ENCODE results near the gene PRICKLE2. TPM values are rescaled to one million over a fixed set of nuclear protein-coding genes. Genes with fewer than 3 reads are reported as not detected.

Gene PRICKLE2
- total RNA-seq, 8 experiments from 2014 or later: 2.1 to 43.1 (median 12.0) TPM

DNA sequence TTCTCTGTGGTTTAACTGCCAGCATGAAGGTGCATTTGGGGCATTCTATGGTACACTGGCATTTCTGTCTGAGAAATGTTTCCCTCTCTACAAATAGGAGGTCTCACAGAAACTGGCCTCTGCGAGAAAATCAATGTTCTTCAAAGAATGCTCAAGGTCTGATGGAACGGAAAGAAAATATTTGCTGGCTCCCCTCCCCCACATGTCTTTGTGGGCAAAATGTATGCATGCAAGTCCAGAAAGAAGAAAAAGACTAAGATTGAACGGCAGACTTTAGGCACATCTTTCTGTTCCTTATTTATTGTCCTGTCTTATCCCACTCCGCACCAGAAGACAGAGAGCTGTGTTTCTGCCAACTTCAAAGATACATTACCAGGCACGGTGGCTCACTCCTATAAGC lies 118.1 kb downstream of the PRICKLE2 start:
- Histone ChIP-seq H3K4me1 (replicated peaks in 1 of 2) (peaks cover 37 to 43% of the 10 kb centered on the region in 2 donors), H3K4me3 (no peak overlapping the region), H3K27ac (peak overlapping the region in 1 of 2 donors; percentile 55)
- in situ Hi-C loops (cut with MboI; ENCODE audit: low pct_unique_long_range_greater_than_20kb in 2 of 9, low sequenced_read_pairs in 9 of 9, unreplicated experiment in 9 of 9): no loop called here
- 0 to 100% (median 46%) methylated on average over 1 to 5 of the region's 5 CpGs; no CpG with 5 or more reads in 4 of the 10 experiments for WGBS, 10 experiments
- peak in 1 of 8 experiments; percentile 17 for ATAC-seq (replicated peaks in 6 of 8)

GRCh38 chr3:64105816-64106215 lies 119.5 kb downstream of the PRICKLE2 start:
- no peak for ATAC-seq (replicated peaks in 6 of 8)
- Histone ChIP-seq H3K4me1 (replicated peaks in 1 of 2) (peaks cover 37 to 43% of the 10 kb centered on the region in 2 donors), H3K4me3 (no peak overlapping the region), H3K27ac (no peak overlapping the region)
- in situ Hi-C loops (cut with MboI; ENCODE audit: low pct_unique_long_range_greater_than_20kb in 2 of 9, low sequenced_read_pairs in 9 of 9, unreplicated experiment in 9 of 9): no loop called here

DNA sequence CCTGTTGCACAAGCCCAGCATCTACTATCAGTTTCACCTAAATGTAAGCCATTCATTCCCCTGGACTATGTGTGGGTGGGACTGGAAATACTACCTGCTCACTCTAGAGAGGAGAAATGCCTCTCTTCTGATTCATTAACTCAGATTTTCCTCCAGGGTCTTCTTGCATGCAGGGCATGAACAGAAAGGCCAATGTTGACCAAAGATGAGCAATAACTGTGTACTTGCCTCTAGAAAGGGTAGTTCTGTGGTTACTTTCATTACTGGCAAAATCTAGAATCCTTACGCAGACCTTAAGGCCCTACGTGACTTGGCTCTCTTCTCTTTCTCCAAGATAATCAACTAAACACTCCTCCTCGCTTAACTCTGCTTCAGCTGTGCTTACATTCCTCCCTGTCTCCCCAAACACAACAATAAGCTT lies 120.6 kb downstream of the PRICKLE2 start:
- in situ Hi-C loops (cut with MboI; ENCODE audit: low pct_unique_long_range_greater_than_20kb in 2 of 9, low sequenced_read_pairs in 9 of 9, unreplicated experiment in 9 of 9): no loop called here
- 86 to 100% (median 100%) methylated on average over 1 to 3 of the region's 3 CpGs; no CpG with 5 or more reads in 3 of the 10 experiments for WGBS, 10 experiments
- no peak overlapping the region for H3K4me3 ChIP-seq
- H3K4me1 ChIP-seq (replicated peaks in 1 of 2): peaks cover 31 to 36% of the 10 kb centered on the region in 2 donors
- ATAC-seq (replicated peaks in 6 of 8): no peak
- H3K27ac ChIP-seq: no peak overlapping the region

DNA sequence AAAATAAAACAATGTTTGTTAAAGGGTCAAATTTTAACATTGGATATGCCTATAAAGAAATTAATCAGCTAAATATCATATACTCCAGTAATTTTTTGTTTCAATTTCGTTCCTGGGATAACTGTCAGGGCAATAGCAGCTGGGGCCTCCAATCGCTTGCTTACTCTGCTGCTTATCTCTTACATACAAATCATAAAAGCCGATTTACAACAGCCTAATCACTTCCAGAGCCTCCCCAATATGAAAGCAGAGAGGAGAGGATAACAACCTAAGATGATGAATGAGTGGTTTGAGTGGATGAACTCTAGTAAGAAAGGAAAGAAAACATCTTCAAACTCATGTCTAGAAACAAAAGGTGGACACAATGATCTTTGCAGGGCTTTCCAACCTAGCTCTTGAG lies 121.3 kb downstream of the PRICKLE2 start:
- H3K4me3 ChIP-seq: no peak overlapping the region
- H3K4me1 ChIP-seq (replicated peaks in 1 of 2): peaks cover 26 to 30% of the 10 kb centered on the region in 2 donors
- in situ Hi-C loops (cut with MboI; ENCODE audit: low pct_unique_long_range_greater_than_20kb in 2 of 9, low sequenced_read_pairs in 9 of 9, unreplicated experiment in 9 of 9): no loop called here
- 0 to 100% (median 81%) methylated on average over 1 to 3 of the region's 3 CpGs for WGBS, 10 experiments
- no peak for ATAC-seq (replicated peaks in 6 of 8)
- H3K27ac ChIP-seq: no peak overlapping the region

DNA sequence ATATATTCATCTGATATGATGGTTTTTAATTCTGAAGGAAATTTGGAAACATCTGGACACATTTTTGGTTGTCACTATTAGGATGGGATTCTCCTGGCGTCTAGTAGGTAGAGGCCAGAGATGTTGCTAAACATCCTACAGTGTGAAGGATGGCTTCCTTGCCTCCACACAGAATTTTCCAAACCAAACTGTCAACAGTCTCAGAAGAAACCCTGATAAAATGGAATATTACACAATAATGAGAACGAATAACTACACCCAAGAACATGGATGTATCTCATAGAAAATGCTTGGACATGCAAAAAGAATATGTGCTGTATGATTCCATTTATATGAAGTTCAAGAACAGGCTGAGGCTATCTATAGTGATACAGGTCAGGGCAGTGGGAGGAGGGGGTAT lies 122.1 kb downstream of the PRICKLE2 start:
- WGBS, 10 experiments: 75 to 100% (median 94%) methylated on average over 1 to 2 of the region's 2 CpGs; no CpG with 5 or more reads in 2 of the 10 experiments
- no peak overlapping the region for H3K27ac ChIP-seq
- peaks cover 22% of the 10 kb centered on the region in 2 donors for H3K4me1 ChIP-seq (replicated peaks in 1 of 2)
- in situ Hi-C loops (cut with MboI; ENCODE audit: low pct_unique_long_range_greater_than_20kb in 2 of 9, low sequenced_read_pairs in 9 of 9, unreplicated experiment in 9 of 9): no loop called here
- no peak overlapping the region for H3K4me3 ChIP-seq
- no peak for ATAC-seq (replicated peaks in 6 of 8)

GRCh38 chr3:64102147-64102546 lies 123.1 kb downstream of the PRICKLE2 start:
- H3K4me3 ChIP-seq: no peak overlapping the region
- 100% methylated on average over 1 to 2 of the region's 2 CpGs; no CpG with 5 or more reads in 5 of the 10 experiments for WGBS, 10 experiments
- in situ Hi-C loops (cut with MboI; ENCODE audit: low pct_unique_long_range_greater_than_20kb in 2 of 9, low sequenced_read_pairs in 9 of 9, unreplicated experiment in 9 of 9): no loop called here
- H3K4me1 ChIP-seq (replicated peaks in 1 of 2): peaks cover 13 to 15% of the 10 kb centered on the region in 2 donors
- peak in 2 of 8 experiments; percentile 94 to 96 for ATAC-seq (replicated peaks in 6 of 8)
- no peak overlapping the region for H3K27ac ChIP-seq

DNA sequence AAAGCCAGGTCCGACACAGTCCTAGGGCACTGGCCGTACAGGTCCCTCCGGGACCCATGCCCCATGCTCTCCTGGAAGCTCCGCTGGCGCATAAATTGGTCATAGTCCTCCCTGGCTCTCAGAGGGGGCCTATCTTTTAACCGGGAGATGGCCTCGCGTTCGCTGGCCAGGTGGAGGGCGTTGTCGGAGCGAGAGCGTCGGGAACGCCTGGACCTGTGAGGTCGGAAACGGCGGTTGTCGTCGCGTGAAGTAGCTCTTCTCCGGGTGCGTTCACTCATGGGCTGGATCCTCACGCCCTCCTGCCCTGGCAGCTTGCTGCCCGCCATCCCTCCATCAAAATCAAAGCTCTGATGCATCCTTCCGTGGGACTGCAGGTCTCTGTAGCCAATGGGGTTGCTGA lies 126.0 kb downstream of the PRICKLE2 start:
- Histone ChIP-seq H3K4me3 (no peak overlapping the region), H3K27ac (no peak overlapping the region), H3K4me1 (replicated peaks in 1 of 2) (peaks cover 2 to 6% of the 10 kb centered on the region in 2 donors)
- WGBS, 10 experiments: 86 to 100% (median 98%) methylated on average over 1 to 10 of the region's 26 CpGs; no CpG with 5 or more reads in 6 of the 10 experiments
- in situ Hi-C loops (cut with MboI; ENCODE audit: low pct_unique_long_range_greater_than_20kb in 2 of 9, low sequenced_read_pairs in 9 of 9, unreplicated experiment in 9 of 9): no loop called here
- ATAC-seq (replicated peaks in 6 of 8): no peak

DNA sequence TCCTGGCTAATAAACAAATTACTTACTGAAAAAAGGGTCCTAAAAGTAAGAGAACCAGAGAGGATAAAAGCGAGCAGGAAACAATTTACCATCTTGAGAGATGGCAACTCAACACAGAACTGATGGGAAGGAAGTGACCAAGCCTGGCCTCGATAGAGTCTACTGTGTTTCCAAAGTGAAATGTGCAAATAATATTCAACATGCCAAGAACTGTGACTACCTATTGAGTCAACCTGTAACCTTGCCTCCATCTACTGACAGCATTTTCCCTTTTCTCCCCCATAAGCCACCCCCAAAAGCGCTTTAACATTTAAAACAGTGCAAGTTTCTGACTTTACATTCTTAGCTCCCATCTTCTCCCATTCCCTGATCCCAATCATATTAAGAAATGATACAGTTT lies 126.6 kb downstream of the PRICKLE2 start:
- no peak for ATAC-seq (replicated peaks in 6 of 8)
- in situ Hi-C loops (cut with MboI; ENCODE audit: low pct_unique_long_range_greater_than_20kb in 2 of 9, low sequenced_read_pairs in 9 of 9, unreplicated experiment in 9 of 9): no loop called here
- WGBS, 10 experiments: 58 to 100% (median 78%) methylated on average over 1 to 3 of the region's 3 CpGs; no CpG with 5 or more reads in 1 of the 10 experiments
- no peak overlapping the region for H3K27ac ChIP-seq
- H3K4me1 ChIP-seq (replicated peaks in 1 of 2): peaks cover 2 to 6% of the 10 kb centered on the region in 2 donors
- no peak overlapping the region for H3K4me3 ChIP-seq

GRCh38 chr3:64097920-64098319 lies 127.3 kb downstream of the PRICKLE2 start:
- in situ Hi-C loops (cut with MboI; ENCODE audit: low pct_unique_long_range_greater_than_20kb in 2 of 9, low sequenced_read_pairs in 9 of 9, unreplicated experiment in 9 of 9): no loop called here
- peak in 1 of 8 experiments; percentile 22 for ATAC-seq (replicated peaks in 6 of 8)
- Histone ChIP-seq H3K4me1 (replicated peaks in 1 of 2) (peaks cover 2 to 6% of the 10 kb centered on the region in 2 donors), H3K4me3 (no peak overlapping the region), H3K27ac (no peak overlapping the region)
- 71 to 90% (median 81%) methylated on average over 2 to 5 of the region's 5 CpGs; no CpG with 5 or more reads in 1 of the 10 experiments for WGBS, 10 experiments

DNA sequence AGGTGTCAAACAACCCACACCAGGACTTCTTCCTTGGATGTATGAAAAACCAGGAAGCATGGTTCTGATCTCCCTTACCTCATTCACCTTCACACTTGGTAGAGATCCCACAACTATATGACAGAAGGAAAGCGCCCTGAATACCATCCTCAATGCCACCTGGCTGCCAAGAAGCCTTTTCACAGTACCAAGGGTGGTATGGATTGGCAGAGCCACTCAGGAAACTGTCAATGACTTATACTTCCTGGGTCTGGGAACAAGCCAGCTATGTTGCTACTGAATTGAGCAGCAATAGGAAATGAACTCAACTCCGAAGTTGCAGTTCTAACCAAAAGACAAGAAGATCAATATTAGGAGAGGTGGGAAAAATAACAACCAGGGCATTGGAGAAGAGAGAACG lies 129.5 kb downstream of the PRICKLE2 start:
- ATAC-seq (replicated peaks in 6 of 8): no peak
- WGBS, 10 experiments: 43 to 100% (median 93%) methylated on average over 1 to 3 of the region's 3 CpGs; no CpG with 5 or more reads in 1 of the 10 experiments
- in situ Hi-C loops (cut with MboI; ENCODE audit: low pct_unique_long_range_greater_than_20kb in 2 of 9, low sequenced_read_pairs in 9 of 9, unreplicated experiment in 9 of 9): no loop called here
- peaks cover 2 to 6% of the 10 kb centered on the region in 2 donors for H3K4me1 ChIP-seq (replicated peaks in 1 of 2)
- no peak overlapping the region for H3K4me3 ChIP-seq
- H3K27ac ChIP-seq: no peak overlapping the region

DNA sequence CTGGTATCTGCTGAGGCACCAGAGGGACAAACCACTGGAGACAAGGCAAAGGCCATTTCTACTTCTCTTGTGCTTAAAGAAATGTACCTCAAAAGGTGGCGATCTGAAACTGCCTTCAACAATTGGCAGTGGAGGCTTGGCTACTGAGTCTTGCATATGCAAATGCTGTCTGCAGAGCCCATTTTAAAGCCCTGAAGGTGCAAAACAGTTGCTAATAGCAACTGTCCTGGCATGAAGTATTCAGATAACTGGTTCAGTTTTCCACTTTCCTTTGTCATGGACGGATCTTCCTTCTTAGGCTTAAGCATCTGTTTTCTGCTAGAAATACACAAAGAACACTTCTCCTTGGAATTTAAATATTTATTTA lies 130.6 kb downstream of the PRICKLE2 start:
- Histone ChIP-seq H3K27ac (no peak overlapping the region), H3K4me3 (no peak overlapping the region), H3K4me1 (replicated peaks in 1 of 2) (peaks cover 2 to 6% of the 10 kb centered on the region in 2 donors)
- in situ Hi-C loops (cut with MboI; ENCODE audit: low pct_unique_long_range_greater_than_20kb in 2 of 9, low sequenced_read_pairs in 9 of 9, unreplicated experiment in 9 of 9): no loop called here
- WGBS, 10 experiments: 6 to 89% (median 52%) methylated on average over 1 to 2 of the region's 2 CpGs; no CpG with 5 or more reads in 3 of the 10 experiments
- peak in 3 of 8 experiments; percentile 25 to 56 (median 32) for ATAC-seq (replicated peaks in 6 of 8)

DNA sequence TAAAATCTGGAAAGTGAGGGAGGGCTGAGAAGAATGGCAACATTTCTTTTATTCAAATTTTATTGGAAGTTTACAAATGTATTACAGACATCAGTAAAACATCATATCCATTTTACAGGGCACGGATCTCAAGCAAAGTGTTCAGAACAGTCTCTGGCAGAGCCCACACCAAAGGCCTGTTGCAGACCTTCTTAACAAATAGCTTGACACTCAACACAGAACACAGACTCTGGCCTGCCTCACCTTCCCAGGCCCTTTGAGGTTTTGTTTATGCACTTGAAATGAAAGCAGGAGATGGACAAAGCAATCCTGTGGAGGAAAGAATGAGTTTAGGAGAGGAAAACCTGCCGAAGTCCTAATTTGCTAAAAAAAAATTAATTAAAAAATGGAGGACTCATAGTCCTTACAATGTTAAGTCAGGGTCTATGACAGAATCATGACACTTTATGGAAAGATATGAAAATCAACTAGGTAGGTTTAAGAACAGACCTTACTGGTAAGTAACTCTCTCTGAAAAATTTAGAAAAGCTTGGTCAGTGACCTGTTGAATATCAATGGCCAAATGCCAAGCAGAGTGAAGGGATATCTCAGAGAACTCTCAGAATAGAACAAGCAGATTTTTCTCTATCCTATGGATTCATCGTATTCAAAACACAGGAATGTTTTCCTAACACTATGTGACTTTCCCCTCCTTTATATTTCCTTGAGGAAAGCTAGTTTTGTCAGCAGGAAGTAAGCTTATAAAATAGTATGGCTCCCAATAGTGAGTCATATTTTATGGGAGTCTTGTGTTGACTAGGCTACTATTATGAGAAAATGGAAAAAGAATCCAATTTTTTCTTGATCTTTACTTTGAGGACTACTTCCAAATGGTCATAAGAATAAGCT lies 131.2 kb downstream of the PRICKLE2 start:
- no peak overlapping the region for H3K27ac ChIP-seq
- WGBS, 10 experiments: 63 to 100% (median 75%) methylated on average over 1 to 3 of the region's 3 CpGs; no CpG with 5 or more reads in 2 of the 10 experiments
- H3K4me1 ChIP-seq (replicated peaks in 1 of 2): peaks cover 2 to 8% of the 10 kb centered on the region in 2 donors
- in situ Hi-C loops (cut with MboI; ENCODE audit: low pct_unique_long_range_greater_than_20kb in 2 of 9, low sequenced_read_pairs in 9 of 9, unreplicated experiment in 9 of 9): no loop called here
- H3K4me3 ChIP-seq: no peak overlapping the region
- ATAC-seq (replicated peaks in 6 of 8): no peak

- no peak overlapping the region for H3K27ac ChIP-seq
- no peak for ATAC-seq (replicated peaks in 6 of 8)
- in situ Hi-C loops (cut with MboI; ENCODE audit: low pct_unique_long_range_greater_than_20kb in 2 of 9, low sequenced_read_pairs in 9 of 9, unreplicated experiment in 9 of 9): no loop called here
- no peak overlapping the region for H3K4me3 ChIP-seq
- peaks cover 5 to 17% of the 10 kb centered on the region in 2 donors for H3K4me1 ChIP-seq (replicated peaks in 1 of 2)
These were observed 132.1 kb downstream of the PRICKLE2 start for GRCh38 chr3:64093211-64093610.

All from motor neuron (in vitro differentiated cells).